ENCODE data around the gene TMPRSS2.
"Not testable (repeated sequence)": the region's sequence is repeated elsewhere in the genome, so short reads cannot be mapped to it uniquely, and the experiment has no call there.

Gene TMPRSS2

DNA sequence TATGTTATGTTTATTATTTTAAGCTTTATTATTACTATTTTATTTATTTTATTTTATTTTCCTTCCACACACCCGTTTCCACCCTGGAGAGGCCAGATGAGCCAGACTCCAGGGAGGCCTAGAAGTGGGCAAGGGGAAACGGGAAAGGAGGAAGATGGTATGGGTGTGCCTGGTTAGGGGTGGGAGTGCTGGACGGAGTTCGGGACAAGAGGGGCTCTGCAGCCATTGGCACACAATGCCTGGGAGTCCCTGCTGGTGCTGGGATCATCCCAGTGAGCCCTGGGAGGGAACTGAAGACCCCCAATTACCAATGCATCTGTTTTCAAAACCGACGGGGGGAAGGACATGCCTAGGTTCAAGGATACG, 82.4 kb downstream of the TMPRSS2 start:
- DNase-seq, result no peak

GRCh38 chr21:41423305-41423636, 84.7 kb downstream of the TMPRSS2 start:
- DNase-seq, result not testable (repeated sequence)

GRCh38 chr21:41422546-41423304, 85.2 kb downstream of the TMPRSS2 start:
- DNase-seq, result no peak

DNA sequence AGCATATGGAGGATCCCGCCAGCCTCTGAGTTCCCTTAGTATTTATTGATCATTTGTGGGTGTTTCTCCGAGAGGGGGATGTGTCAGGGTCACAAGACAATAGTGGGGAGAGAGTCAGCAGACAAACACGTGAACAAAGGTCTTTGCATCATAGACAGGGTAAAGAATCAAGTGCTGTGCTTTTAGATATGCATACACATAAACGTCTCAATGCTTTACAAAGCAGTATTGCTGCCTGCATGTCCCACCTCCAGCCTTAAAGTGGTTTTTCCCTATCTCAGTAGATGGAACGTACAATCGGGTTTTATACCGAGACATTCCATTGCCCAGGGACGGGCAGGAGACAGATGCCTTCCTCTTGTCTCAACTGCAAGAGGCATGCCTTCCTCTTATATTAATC, 87.0 kb downstream of the TMPRSS2 start:
- not testable (repeated sequence) for DNase-seq

DNA sequence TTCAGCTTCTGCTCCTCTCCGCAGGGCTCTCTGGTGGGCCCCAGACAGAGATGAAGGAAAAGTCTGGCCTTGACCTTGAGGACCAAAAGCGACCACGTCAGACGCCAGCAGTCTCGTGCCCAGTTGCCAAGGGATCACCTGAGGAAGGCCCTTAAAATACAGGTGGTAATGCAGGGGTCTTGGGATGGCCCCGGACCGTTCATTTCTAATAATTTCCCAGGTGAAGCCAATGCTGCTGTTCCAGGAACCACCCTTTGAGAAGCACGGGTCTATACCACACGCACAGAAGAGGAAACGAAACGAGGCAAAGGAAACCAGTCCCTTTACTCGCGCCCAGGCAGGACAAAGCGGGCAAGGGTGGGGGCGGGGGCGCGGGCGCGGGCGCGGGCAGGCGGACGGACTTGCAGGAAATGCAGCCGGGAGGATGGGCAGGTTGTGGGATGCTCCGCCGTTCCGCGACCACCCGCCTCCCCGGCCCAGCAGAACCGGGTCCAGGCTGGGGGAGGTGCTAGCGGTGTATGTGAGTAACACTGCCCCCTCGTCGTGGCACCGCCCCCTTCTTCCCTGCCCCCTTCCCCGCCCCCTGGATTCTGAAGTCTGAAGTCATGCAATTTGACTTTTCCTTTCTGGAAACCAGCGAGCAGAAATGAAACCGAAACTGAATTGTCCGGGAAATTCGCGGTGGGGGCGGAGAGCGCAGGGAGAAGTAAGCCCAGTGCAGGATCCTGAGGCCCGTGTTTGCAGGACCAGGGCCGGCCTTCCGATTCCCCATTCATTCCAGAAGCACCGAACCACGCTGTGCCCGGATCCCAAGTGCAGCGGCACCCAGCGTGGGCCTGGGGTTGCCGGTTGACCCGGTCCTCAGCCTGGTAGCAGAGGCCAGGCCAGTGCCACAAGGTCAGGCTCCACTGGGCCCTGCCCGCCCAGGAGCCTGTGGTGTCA, 87.8 kb downstream of the TMPRSS2 start:
- peak; percentile 45 to 49 for DNase-seq

- no peak for DNase-seq
Measured at GRCh38 chr21:41418956-41419680, 88.8 kb downstream of the TMPRSS2 start.

- no peak for DNase-seq
Measured at GRCh38 chr21:41418393-41418792, 89.6 kb downstream of the TMPRSS2 start.

- DNase-seq, result not testable (repeated sequence)
Measured at GRCh38 chr21:41417505-41417904, 90.5 kb downstream of the TMPRSS2 start.

Measured in Kasumi-1 (cell line).